ENCODE results near the gene ADGRL3.

Gene ADGRL3

GRCh38 chr4:61405307-61405706, 205.2 kb downstream of the ADGRL3 start:
- TF ChIP-seq CTCF (IDR thresholded peaks at IDR 0.05; ENCODE audit: borderline replicate concordance, control extremely low read depth, extremely low read depth, insufficient read depth, missing control alignments): no peak
- in situ Hi-C loops (cut with MboI; ENCODE audit: low sequenced_read_pairs, unreplicated experiment): no loop called here

GRCh38 chr4:61406677-61407076, 206.6 kb downstream of the ADGRL3 start:
- in situ Hi-C loops (cut with MboI; ENCODE audit: low sequenced_read_pairs, unreplicated experiment): no loop called here
- no peak for TF ChIP-seq CTCF (IDR thresholded peaks at IDR 0.05; ENCODE audit: borderline replicate concordance, control extremely low read depth, extremely low read depth, insufficient read depth, missing control alignments)
- no peak for DNase-seq (ENCODE audit: low spot score)

More at GRCh38 chr4:61405307-61405706, 205.2 kb downstream of the ADGRL3 start:
- DNase-seq (ENCODE audit: low spot score): no peak

GRCh38 chr4:61407642-61408618, 207.8 kb downstream of the ADGRL3 start:
- no peak for DNase-seq (ENCODE audit: low spot score)
- in situ Hi-C loops (cut with MboI; ENCODE audit: low sequenced_read_pairs, unreplicated experiment): no loop called here
- no peak for TF ChIP-seq CTCF (IDR thresholded peaks at IDR 0.05; ENCODE audit: borderline replicate concordance, control extremely low read depth, extremely low read depth, insufficient read depth, missing control alignments)

- no peak for TF ChIP-seq CTCF (IDR thresholded peaks at IDR 0.05; ENCODE audit: borderline replicate concordance, control extremely low read depth, extremely low read depth, insufficient read depth, missing control alignments)
- in situ Hi-C loops (cut with MboI; ENCODE audit: low sequenced_read_pairs, unreplicated experiment): no loop called here
- DNase-seq (ENCODE audit: low spot score): no peak
Observed at GRCh38 chr4:61408861-61409260, 208.7 kb downstream of the ADGRL3 start.

- in situ Hi-C loops (cut with MboI; ENCODE audit: low sequenced_read_pairs, unreplicated experiment): no loop called here
- no peak for DNase-seq (ENCODE audit: low spot score)
- TF ChIP-seq CTCF (IDR thresholded peaks at IDR 0.05; ENCODE audit: borderline replicate concordance, control extremely low read depth, extremely low read depth, insufficient read depth, missing control alignments): no peak
Observed at GRCh38 chr4:61411241-61411640, 211.1 kb downstream of the ADGRL3 start.

GRCh38 chr4:61425315-61425714, 225.2 kb downstream of the ADGRL3 start:
- no peak for DNase-seq (ENCODE audit: low spot score)
- in situ Hi-C loops (cut with MboI; ENCODE audit: low sequenced_read_pairs, unreplicated experiment): no loop called here
- no peak for TF ChIP-seq CTCF (IDR thresholded peaks at IDR 0.05; ENCODE audit: borderline replicate concordance, control extremely low read depth, extremely low read depth, insufficient read depth, missing control alignments)
